OCI-LY1 (cell line): ENCODE results near the gene VGLL3.

Source experiments
- H2AFZ ChIP-seq: fragments of 200-600 bp; sonication (generic), shearing (Covaris generic); 2 replicates; pipeline ENCODE4 v1.6.0; 2014; ENCODE audit warnings: antibody characterized with exemption, mild to moderate bottlenecking, low read length
- H3F3A ChIP-seq: fragments of 200-600 bp; sonication (generic), shearing (Covaris generic); 2 replicates; pipeline ENCODE4 v1.6.0; 2014; ENCODE audit warnings: mild to moderate bottlenecking, antibody characterized with exemption, low read length, moderate library complexity; ENCODE audit not compliant: insufficient read depth
- H3K27ac ChIP-seq: fragments of 200-600 bp; sonication (generic); 2 replicates; pipeline ENCODE4 v1.5.1; 2014; ENCODE audit warnings: low read length, mixed run types, mild to moderate bottlenecking, low read depth; ENCODE audit not compliant: poor library complexity, severe bottlenecking
- H3K27me3 ChIP-seq: fragments of 200-600 bp; sonication (generic); 2 replicates; pipeline ENCODE4 v1.6.0; 2014; ENCODE audit warnings: antibody characterized with exemption, mild to moderate bottlenecking, low read length, moderate library complexity; ENCODE audit not compliant: insufficient read depth
- H3K36me3 ChIP-seq: fragments of 200-600 bp; sonication (generic); 2 replicates; pipeline ENCODE4 v1.6.1; 2014; ENCODE audit warnings: mild to moderate bottlenecking, antibody characterized with exemption, low read length, moderate library complexity, mixed read lengths; ENCODE audit not compliant: insufficient read depth
- H3K4me1 ChIP-seq: fragments of 200-600 bp; sonication (generic); 2 replicates; pipeline ENCODE4 v1.5.1; 2014; ENCODE audit warnings: mild to moderate bottlenecking, low read length, moderate library complexity; ENCODE audit not compliant: insufficient read depth, severe bottlenecking
- H3K4me2 ChIP-seq: fragments of 200-600 bp; sonication (generic), shearing (Covaris generic); 2 replicates; pipeline ENCODE4 v1.6.1; 2014; ENCODE audit warnings: low read length
- H3K4me3 ChIP-seq: fragments of 200-600 bp; sonication (generic); 2 replicates; pipeline ENCODE4 v1.5.1; 2014; ENCODE audit warnings: low read length, low read depth, mild to moderate bottlenecking, mixed read lengths; ENCODE audit not compliant: poor library complexity, severe bottlenecking
- H3K79me2 ChIP-seq: fragments of 200-600 bp; shearing (Covaris generic); 2 replicates; pipeline ENCODE4 v1.6.1; 2016; ENCODE audit warnings: mixed run types, low read length, mixed read lengths; ENCODE audit not compliant: insufficient read depth
- H3K9ac ChIP-seq: fragments of 200-600 bp; sonication (generic), shearing (Covaris generic); 2 replicates; pipeline ENCODE4 v1.6.1; 2014; ENCODE audit warnings: mild to moderate bottlenecking, low read length, mixed read lengths
- H3K9me2 ChIP-seq: fragments of 200-600 bp; sonication (generic), shearing (Covaris generic); 2 replicates; pipeline ENCODE4 v1.6.1; 2014; ENCODE audit warnings: low read depth, mild to moderate bottlenecking, low read length, mixed read lengths
- H3K9me3 ChIP-seq: fragments of 200-600 bp; shearing (Covaris generic); 2 replicates; pipeline ENCODE4 v1.6.1; 2014; ENCODE audit warnings: low read length, mixed read lengths
- H4K20me1 ChIP-seq: fragments of 200-600 bp; sonication (generic), shearing (Covaris generic); 2 replicates; pipeline ENCODE4 v1.6.0; 2016; ENCODE audit warnings: mild to moderate bottlenecking, low read length; ENCODE audit not compliant: insufficient read depth
- EZH2 ChIP-seq: fragments of 200-600 bp; sonication (generic), shearing (Covaris generic); IDR thresholded peaks from 2 replicates; pipeline ENCODE4 v1.8.0; 2017; ENCODE audit warnings: borderline replicate concordance, mixed run types, mild to moderate bottlenecking, antibody characterized with exemption, low read length, moderate library complexity, mixed read lengths
- TF ChIP-seq, protein P1 (sequence below): fragments of 200-600 bp; sonication (generic), shearing (Covaris generic); IDR thresholded peaks from 2 replicates; pipeline ENCODE4 v1.5.1; 2017; ENCODE audit warnings: mild to moderate bottlenecking, antibody characterized with exemption, low read length, moderate library complexity, mixed read lengths

VGLL3 gene

GRCh38 chr3:86988235-86988634 lies 2.7 kb downstream of the VGLL3 start:
- Histone ChIP-seq H3K79me2 (no peaks in the 10 kb centered on the region), H3F3A (no peaks in the 10 kb centered on the region), H3K9me3 (no peaks in the 10 kb centered on the region), H4K20me1 (no peaks in the 10 kb centered on the region), H3K27ac (no peak overlapping the region), H3K27me3 (no peaks in the 10 kb centered on the region), H3K9ac (no peak overlapping the region), H2AFZ (no peak overlapping the region), H3K36me3 (no peaks in the 10 kb centered on the region), H3K9me2 (no peaks in the 10 kb centered on the region), H3K4me3 (no peak overlapping the region), H3K4me2 (no peak overlapping the region), H3K4me1 (no peaks in the 10 kb centered on the region)
- TF ChIP-seq EZH2 = no peak
- TF ChIP-seq, protein P1, sequence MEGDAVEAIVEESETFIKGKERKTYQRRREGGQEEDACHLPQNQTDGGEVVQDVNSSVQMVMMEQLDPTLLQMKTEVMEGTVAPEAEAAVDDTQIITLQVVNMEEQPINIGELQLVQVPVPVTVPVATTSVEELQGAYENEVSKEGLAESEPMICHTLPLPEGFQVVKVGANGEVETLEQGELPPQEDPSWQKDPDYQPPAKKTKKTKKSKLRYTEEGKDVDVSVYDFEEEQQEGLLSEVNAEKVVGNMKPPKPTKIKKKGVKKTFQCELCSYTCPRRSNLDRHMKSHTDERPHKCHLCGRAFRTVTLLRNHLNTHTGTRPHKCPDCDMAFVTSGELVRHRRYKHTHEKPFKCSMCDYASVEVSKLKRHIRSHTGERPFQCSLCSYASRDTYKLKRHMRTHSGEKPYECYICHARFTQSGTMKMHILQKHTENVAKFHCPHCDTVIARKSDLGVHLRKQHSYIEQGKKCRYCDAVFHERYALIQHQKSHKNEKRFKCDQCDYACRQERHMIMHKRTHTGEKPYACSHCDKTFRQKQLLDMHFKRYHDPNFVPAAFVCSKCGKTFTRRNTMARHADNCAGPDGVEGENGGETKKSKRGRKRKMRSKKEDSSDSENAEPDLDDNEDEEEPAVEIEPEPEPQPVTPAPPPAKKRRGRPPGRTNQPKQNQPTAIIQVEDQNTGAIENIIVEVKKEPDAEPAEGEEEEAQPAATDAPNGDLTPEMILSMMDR = no peak

GRCh38 chr3:86987421-86987715 lies 3.6 kb downstream of the VGLL3 start:
- Histone ChIP-seq H3K27ac (no peak overlapping the region), H3K79me2 (no peaks in the 10 kb centered on the region), H3K36me3 (no peaks in the 10 kb centered on the region), H3K4me2 (no peak overlapping the region), H4K20me1 (no peaks in the 10 kb centered on the region), H3K9me2 (no peaks in the 10 kb centered on the region), H3K27me3 (no peaks in the 10 kb centered on the region), H3K9ac (no peak overlapping the region), H3K4me1 (no peaks in the 10 kb centered on the region), H3F3A (no peaks in the 10 kb centered on the region), H3K4me3 (no peak overlapping the region), H2AFZ (no peak overlapping the region), H3K9me3 (no peaks in the 10 kb centered on the region)
- TF ChIP-seq, protein P1 = no peak

DNA sequence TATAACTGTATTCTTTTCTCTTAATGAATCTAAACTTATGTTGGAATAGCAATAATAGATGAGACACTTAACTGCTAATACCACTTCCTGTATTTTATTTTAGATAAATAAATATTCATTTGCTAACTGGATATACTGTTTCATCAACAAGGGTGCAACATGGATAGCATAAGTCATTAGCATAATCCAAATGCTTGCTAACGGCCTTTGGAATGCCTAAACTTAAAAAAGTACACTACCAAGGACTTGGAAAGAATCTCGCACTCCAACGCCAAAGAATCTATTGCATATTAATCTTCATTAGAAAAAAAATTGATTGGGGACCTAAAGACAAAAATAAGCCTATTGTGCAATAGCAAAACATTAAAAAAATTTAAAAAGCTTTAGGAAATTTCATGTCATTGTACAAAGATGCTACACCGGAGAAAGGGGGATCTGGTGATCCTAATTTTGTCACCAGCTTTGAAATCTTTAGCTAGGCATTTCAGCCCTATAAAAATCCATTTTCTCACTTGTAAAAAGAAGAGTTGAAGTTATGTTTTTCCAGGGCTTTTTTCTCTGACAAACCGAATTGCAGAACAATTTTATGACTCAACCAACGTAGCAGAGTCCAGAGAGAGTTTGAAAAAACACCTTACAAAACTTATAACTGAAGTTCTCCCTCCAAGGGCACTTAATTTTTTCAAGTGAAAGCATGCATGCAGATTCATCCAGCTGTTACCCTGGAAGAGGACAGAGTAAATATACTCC lies 4.1 kb downstream of the VGLL3 start:
- Histone ChIP-seq H3F3A (no peaks in the 10 kb centered on the region), H3K9ac (no peak overlapping the region), H3K4me3 (no peak overlapping the region), H3K4me1 (no peaks in the 10 kb centered on the region), H3K27ac (no peak overlapping the region), H3K36me3 (no peaks in the 10 kb centered on the region), H3K79me2 (no peaks in the 10 kb centered on the region), H3K4me2 (no peak overlapping the region), H3K9me2 (no peaks in the 10 kb centered on the region), H4K20me1 (no peaks in the 10 kb centered on the region), H3K27me3 (no peaks in the 10 kb centered on the region), H3K9me3 (no peaks in the 10 kb centered on the region), H2AFZ (no peak overlapping the region)
- TF ChIP-seq, protein P1 = no peak
- no peak for TF ChIP-seq EZH2
